Gastroesophageal sphincter (tissue), 4 donors: ENCODE results near the gene DYNC1I1. TPM values are rescaled to one million over a fixed set of nuclear protein-coding genes. Genes with fewer than 3 reads are reported as not detected.

Source experiments
- ATAC-seq: fragments of 150-250 bp; one replicate; pipeline ENCODE4 v1.9.1; 2016; ENCODE audit warnings: mild to moderate bottlenecking, moderate library complexity
- H3K27ac ChIP-seq, 4 donors: fragments of 200-600 bp; sonication (generic) in 3 of 4; 1 replicate in 3 of 4; 2 replicates in 1 of 4; pipeline ENCODE4 v1.5.1; 2016 to 2019
- H3K27me3 ChIP-seq: fragments of 200-600 bp; sonication (generic); one replicate; pipeline ENCODE4 v1.5.1; 2019
- H3K36me3 ChIP-seq, 2 donors: fragments of 200-600 bp; sonication (generic); one replicate each; pipeline ENCODE4 v1.5.1; 2019; ENCODE audit warnings: control low read depth in 1 of 2
- H3K4me1 ChIP-seq, 3 donors: fragments of 200-600 bp; sonication (generic); 1 replicate in 2 of 3; 2 replicates in 1 of 3; pipeline ENCODE4 v1.5.1; 2016 to 2019; ENCODE audit warnings: control low read depth in 2 of 3
- H3K4me3 ChIP-seq, 2 donors: fragments of 200-600 bp; sonication (generic); one replicate each; pipeline ENCODE4 v1.5.1; 2019; ENCODE audit warnings: mild to moderate bottlenecking in 1 of 2, moderate library complexity in 1 of 2
- H3K9me3 ChIP-seq, 3 donors: fragments of 200-600 bp; sonication (generic); one replicate each; pipeline ENCODE4 v1.5.1; 2017 to 2019; ENCODE audit warnings: control low read depth in 2 of 3
- EP300 ChIP-seq: sonication (generic); formaldehyde crosslinking; IDR thresholded peaks from one replicate; pipeline ENCODE4 v1.6.1; 2017; ENCODE audit warnings: antibody characterized with exemption, mild to moderate bottlenecking
- POLR2A ChIP-seq, 2 donors: fragments of 450-650 bp; IDR thresholded peaks; one replicate each; pipeline ENCODE4 v1.6.1; 2017; ENCODE audit warnings: antibody characterized with exemption in 2 of 2, mild to moderate bottlenecking in 2 of 2, moderate library complexity in 1 of 2
- POLR2AphosphoS5 ChIP-seq: sonication (generic); formaldehyde crosslinking; IDR thresholded peaks from one replicate; pipeline ENCODE4 v1.6.1; 2017; ENCODE audit warnings: antibody characterized with exemption
- WGBS, 2 donors: methylation state at CpG; one replicate each; pipeline ENCODE4 v1.1.5; 2018; ENCODE audit warnings: low coverage in 1 of 2; 5-methylcytosine and 5-hydroxymethylcytosine counted together
- total RNA-seq, 4 donors: library from RNA; depleted of rRNA; stranded (reverse); fragments of >200 nt; gene quantifications; one replicate each; pipeline ENCODE4 v1.1.0, GENCODE V29; 2016
- TF ChIP-seq, protein P1 (sequence below), 4 experiments: fragments of 200-600 bp in 2 of 4; fragments of 450-650 bp in 2 of 4; sonication (generic) in 1 of 4; IDR thresholded peaks; one replicate each; pipeline ENCODE4 v1.5.1; 2017 to 2019; ENCODE audit warnings: antibody characterized with exemption in 4 of 4, mild to moderate bottlenecking in 2 of 4, moderate library complexity in 2 of 4

DYNC1I1 gene
- total RNA-seq, 4 donors from 2014 or later, result 7.6 to 23.8 (median 18.2) TPM

DNA sequence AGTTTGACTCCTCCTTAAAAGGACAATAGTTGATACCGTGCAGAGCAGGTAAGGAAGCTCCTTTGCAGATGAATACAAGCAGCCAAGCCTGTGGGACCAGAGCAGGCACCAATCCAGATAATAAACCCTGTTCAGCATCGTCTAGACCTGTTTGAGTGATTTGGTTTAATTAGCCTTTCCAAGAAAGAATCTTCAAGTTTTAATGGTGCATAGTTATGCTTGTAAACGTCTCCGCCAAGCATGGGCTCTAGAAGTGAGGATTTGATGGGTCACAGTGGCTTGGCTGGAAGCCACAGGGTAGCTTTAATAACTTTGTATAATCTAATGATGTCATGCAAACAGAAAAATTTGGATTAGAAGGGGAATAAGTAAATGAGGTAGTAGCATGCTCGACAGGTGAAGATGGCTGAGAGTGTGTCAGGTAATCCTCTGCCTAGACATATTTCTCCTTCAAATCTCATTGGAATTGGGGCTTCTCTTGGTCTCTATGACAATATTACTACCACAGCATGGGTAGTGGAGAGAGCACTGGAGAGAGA is 188.4 kb downstream of the DYNC1I1 start:
- Histone ChIP-seq H3K9me3 (no peaks in the 10 kb centered on the region), H3K27me3 (no peaks in the 10 kb centered on the region), H3K36me3 (no peaks in the 10 kb centered on the region), H3K4me1 (no peaks in the 10 kb centered on the region), H3K27ac (no peak overlapping the region), H3K4me3 (no peak overlapping the region)
- ATAC-seq, result no peak
- TF ChIP-seq POLR2AphosphoS5, result no peak
- TF ChIP-seq EP300, result no peak
- TF ChIP-seq, protein P1, sequence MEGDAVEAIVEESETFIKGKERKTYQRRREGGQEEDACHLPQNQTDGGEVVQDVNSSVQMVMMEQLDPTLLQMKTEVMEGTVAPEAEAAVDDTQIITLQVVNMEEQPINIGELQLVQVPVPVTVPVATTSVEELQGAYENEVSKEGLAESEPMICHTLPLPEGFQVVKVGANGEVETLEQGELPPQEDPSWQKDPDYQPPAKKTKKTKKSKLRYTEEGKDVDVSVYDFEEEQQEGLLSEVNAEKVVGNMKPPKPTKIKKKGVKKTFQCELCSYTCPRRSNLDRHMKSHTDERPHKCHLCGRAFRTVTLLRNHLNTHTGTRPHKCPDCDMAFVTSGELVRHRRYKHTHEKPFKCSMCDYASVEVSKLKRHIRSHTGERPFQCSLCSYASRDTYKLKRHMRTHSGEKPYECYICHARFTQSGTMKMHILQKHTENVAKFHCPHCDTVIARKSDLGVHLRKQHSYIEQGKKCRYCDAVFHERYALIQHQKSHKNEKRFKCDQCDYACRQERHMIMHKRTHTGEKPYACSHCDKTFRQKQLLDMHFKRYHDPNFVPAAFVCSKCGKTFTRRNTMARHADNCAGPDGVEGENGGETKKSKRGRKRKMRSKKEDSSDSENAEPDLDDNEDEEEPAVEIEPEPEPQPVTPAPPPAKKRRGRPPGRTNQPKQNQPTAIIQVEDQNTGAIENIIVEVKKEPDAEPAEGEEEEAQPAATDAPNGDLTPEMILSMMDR (IDR thresholded peaks at IDR 0.05), result no peak
- TF ChIP-seq POLR2A (IDR thresholded peaks at IDR 0.05), result no peak
- 64 to 68% methylated on average over 4 to 5 of the region's 5 CpGs for WGBS, 2 donors

DNA sequence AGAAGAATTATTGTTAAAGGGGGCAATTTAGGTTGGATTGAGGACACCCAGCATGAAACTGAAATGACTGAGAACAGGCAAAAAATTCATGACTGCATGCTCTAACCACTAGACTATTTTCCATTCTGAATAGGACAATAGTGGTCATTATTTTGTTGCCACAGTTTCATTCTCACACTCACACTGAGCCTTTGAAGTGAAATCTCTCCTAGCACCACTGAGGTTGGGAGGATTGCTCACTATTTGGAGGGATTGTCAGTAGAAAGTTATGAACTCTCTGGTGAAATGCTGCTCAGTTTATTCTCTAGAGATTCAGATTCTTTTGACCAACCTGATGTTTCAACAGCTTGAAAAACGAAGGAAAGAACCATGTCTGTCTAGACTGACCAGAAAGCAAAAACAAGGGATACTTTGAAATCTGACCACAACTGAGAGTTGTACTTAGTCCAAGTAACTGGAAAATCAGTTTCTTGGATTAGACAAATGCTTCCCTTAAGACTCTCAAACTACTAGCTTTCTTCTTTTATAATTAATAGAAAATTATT is 191.2 kb downstream of the DYNC1I1 start:
- 30% methylated on average over 1 of the region's 1 CpG; no CpG with 5 or more reads in 1 of the 2 donors for whole genome bisulfite sequencing, 2 donors
- Histone ChIP-seq H3K4me1 (no peaks in the 10 kb centered on the region), H3K36me3 (no peaks in the 10 kb centered on the region), H3K4me3 (no peak overlapping the region), H3K9me3 (no peaks in the 10 kb centered on the region), H3K27me3 (no peaks in the 10 kb centered on the region), H3K27ac (no peak overlapping the region)
- ATAC-seq, result no peak
- no peak for TF ChIP-seq POLR2A (IDR thresholded peaks at IDR 0.05)
- no peak for TF ChIP-seq POLR2AphosphoS5
- TF ChIP-seq, protein P1 (IDR thresholded peaks at IDR 0.05), result no peak
- TF ChIP-seq EP300, result no peak

DNA sequence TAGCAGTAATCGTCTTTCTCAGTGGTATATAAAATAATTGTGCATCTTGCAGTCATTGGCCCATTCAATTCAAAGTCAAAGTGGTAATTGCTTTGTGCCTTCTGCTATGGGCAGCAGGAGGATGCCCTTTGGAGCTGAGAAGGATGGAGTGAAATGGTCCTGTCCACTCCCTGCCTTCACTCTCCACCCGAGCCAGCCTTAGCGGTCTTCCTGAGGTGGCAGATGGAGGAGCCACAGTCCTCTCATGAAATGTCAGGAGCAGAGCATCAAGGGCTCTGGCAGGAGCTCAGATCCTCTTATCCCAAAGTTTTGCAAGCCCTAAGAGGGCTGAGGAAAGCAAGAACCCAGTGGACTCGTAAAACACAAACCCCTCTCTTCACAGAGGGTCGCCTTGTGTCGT is 199.4 kb downstream of the DYNC1I1 start:
- no peaks in the 10 kb centered on the region for H3K4me1 ChIP-seq
- ATAC-seq, result no peak
- no peak overlapping the region for H3K4me3 ChIP-seq
- 67 to 72% methylated on average over 1 to 4 of the region's 6 CpGs for WGBS, 2 donors
- no peaks in the 10 kb centered on the region for H3K36me3 ChIP-seq
- no peaks in the 10 kb centered on the region for H3K9me3 ChIP-seq
- TF ChIP-seq POLR2AphosphoS5 (no peak), POLR2A (IDR thresholded peaks at IDR 0.05) (no peak), EP300 (no peak)
- TF ChIP-seq, protein P1 (IDR thresholded peaks at IDR 0.05), result no peak
- H3K27me3 ChIP-seq, result no peaks in the 10 kb centered on the region
- H3K27ac ChIP-seq, result no peak overlapping the region

DNA sequence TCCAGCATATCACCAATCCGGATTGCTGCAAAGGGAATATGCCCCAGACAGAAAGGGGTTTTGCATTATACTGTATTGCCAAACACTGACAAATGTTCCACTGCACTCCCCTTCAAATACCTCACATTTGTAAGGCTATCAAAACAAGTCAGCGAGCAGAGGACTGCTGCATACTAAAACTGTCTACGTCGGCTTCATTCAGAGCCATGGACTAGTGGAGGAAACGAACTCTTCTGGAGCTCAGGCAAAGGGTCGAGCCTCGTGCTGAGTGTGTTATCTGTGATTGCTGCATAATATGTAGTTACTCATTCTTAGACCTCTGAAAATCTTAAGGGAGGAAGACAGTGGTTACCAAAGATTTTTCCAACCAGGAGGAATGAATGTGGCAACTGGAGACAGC is 200.2 kb downstream of the DYNC1I1 start:
- 22 to 33% methylated on average over 1 to 7 of the region's 7 CpGs for WGBS, 2 donors
- Histone ChIP-seq H3K4me1 (no peaks in the 10 kb centered on the region), H3K4me3 (no peak overlapping the region), H3K36me3 (no peaks in the 10 kb centered on the region), H3K9me3 (no peaks in the 10 kb centered on the region), H3K27me3 (no peaks in the 10 kb centered on the region), H3K27ac (no peak overlapping the region)
- TF ChIP-seq POLR2A (IDR thresholded peaks at IDR 0.05) (no peak), POLR2AphosphoS5 (no peak), EP300 (no peak)
- TF ChIP-seq, protein P1 (IDR thresholded peaks at IDR 0.05), result no peak
- no peak for ATAC-seq

DNA sequence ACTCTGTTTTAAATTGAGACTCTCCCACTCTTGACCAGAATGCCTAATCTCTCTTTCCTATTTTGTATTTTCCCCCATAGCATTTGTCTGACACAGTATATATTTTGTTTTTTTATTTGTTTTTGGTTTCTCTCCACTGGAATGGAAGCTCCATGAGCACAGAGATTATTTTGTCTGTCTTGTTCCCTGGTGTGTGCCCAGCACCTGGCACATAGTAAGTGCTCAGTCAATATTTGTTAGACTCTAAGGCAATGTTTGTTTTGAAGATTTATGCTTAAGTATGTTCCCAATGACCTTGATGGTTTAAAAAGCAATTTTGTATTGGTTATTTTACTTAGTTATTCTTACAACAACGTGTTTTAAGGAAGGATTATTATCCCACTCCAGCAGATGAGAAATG is 201.8 kb downstream of the DYNC1I1 start:
- TF ChIP-seq, protein P1 (IDR thresholded peaks at IDR 0.05), result no peak
- no peak for TF ChIP-seq EP300
- TF ChIP-seq POLR2A (IDR thresholded peaks at IDR 0.05), result no peak
- TF ChIP-seq POLR2AphosphoS5, result no peak
- WGBS, 2 donors, result 13% methylated on average over 1 of the region's 1 CpG
- no peak for ATAC-seq
- Histone ChIP-seq H3K9me3 (no peaks in the 10 kb centered on the region), H3K27ac (no peak overlapping the region), H3K27me3 (no peaks in the 10 kb centered on the region), H3K4me3 (no peak overlapping the region), H3K4me1 (no peaks in the 10 kb centered on the region), H3K36me3 (no peaks in the 10 kb centered on the region)
